ENCODE data around the gene KRT5.

- TF ChIP-seq POLR2AphosphoS5 (IDR thresholded peaks at IDR 0.05; ENCODE audit: low read depth, low read length) (no peak), POLR2A (IDR thresholded peaks at IDR 0.05; ENCODE audit: low read depth, low read length) (no peak), TAF1 (IDR thresholded peaks at IDR 0.05; ENCODE audit: borderline replicate concordance, low read depth, low read length) (no peak)
Measured at GRCh38 chr12:52493172-52493571, 27.0 kb downstream of the KRT5 start, which contains the start of gene KRT6A.

Measured in GM12892 (cell line).